GM21825 (cell line): ENCODE results near the gene IL2RA.

Experiments
- ATAC-seq: cut with Tn5 transposase; IDR thresholded peaks from one replicate; pipeline ENCODE4 v1.9.1; 2021; ENCODE audit warnings: mild to moderate bottlenecking, moderate library complexity; ENCODE audit not compliant: unreplicated experiment

The IL2RA gene

DNA sequence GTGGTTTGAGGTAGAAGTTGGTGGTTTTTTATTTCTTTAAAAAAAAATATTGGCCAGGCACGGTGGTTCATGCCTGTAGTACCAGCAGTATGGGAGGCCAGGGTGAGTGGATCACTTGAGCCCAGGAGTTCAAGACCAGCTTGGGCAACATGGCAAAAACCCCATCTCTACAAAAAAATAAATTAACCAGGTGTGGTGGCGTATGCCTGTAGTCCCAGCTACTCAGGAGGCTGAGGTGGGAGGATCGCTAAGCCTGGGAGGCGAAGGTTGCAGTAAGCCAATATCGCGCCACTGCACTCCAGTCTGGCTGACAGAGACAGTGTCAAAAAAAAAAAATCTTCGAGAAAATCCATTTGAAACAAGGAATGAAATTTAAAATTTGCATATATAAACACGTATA, 1.1 kb downstream of the IL2RA start:
- ATAC-seq, result no peak

- ATAC-seq, result no peak
Measured at GRCh38 chr10:6059506-6059905, 2.7 kb downstream of the IL2RA start.

- no peak for ATAC-seq
Measured at GRCh38 chr10:6058682-6059475, 3.3 kb downstream of the IL2RA start.

- ATAC-seq, result no peak
Measured at GRCh38 chr10:6056411-6057135, 5.6 kb downstream of the IL2RA start.

DNA sequence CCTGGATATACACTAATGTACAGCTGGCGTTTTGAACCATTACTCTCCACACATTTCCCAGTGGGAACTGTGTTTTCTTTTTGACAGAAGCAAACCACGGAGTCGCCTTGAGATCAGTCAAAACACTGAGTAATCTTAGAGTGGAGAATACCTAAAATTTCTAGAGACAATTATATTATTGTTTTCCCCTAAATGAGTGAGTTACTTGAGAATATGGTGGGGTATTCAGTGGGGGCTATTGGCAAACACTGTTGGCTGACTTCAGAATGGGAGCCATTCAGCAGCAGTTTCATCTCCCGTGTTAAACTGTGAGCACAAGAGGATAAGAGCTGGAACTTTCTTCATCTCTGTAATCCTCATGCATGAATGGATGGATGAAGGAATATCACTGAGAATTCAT, 6.2 kb downstream of the IL2RA start:
- no peak for ATAC-seq

DNA sequence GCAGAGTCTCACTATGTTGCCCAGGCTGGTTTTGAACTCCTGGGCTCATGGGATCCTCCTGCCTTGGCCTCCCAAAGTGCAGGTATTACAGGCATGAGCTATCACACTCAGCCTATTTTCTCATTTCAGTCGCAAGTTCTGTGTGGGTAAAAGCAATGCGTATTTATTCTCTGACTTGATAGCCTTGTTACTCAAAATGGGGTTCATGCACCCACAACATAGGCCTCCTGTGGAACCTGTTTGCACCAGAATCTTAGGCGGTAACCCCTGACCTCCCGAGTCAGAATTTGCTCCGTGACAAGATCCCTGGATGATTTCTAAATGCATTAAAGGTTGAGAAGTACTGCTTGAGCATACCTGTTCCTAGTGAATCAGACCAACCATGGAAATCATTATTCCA, 7.3 kb downstream of the IL2RA start:
- no peak for ATAC-seq

DNA sequence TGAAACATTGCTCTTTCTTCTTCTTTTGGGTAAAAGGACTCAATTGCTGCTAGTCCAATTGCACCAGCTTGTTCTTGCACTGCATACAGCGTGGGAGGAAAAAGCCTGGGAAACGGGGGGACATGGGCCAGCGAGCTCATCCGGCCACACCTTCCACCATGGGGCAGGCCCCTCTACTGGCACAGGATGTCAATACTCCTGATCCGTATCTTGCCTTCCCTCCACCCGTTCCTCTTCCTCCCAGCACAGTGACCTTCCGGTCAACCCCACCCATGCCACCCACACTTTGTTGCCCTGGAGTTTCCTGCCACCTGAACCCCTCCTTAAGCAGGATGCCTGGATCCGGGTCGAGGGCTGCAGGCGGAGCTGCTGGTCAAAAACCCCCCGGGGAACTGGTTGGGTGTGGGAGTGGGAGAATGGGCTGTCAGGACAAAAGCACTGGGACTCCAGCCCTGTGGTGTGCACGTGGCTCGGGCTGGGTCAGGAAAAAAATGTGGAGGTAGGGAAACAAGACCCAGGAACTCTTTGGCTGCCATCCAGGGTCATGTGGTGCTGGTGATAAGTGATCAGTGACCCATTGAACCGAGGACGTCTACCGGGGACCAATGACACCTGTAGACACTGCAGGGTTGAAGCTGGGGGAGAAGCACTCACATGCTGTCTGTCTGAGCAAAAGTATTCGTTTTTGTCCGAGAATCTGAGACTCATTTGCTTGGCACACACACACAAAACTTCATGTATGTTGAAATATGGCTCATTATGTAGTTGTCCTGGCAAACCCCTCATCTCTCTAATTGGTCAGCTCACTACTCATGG, 8.1 kb downstream of the IL2RA start:
- no peak for ATAC-seq

DNA sequence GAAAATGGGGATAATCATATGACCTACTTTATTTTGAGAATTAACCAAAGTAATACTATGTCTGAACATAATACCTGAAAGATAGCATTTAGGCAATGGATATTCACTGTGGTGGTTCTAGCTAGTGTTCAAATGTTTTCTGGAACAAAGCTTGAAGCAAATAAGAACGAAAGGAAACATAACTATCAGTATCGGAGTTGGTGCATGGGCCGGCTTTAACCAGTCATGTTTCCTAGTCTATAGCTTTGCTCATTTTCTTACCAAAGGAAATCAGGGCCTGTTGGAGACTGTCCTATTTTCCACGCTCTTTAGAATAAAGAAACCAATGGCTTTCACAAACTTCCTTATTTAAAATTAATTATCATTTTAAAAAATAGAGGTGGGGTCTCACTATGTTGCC, 8.9 kb downstream of the IL2RA start:
- no peak for ATAC-seq

- peak; percentile 28 for ATAC-seq
Measured at GRCh38 chr10:6052247-6053221, 9.6 kb downstream of the IL2RA start.

DNA sequence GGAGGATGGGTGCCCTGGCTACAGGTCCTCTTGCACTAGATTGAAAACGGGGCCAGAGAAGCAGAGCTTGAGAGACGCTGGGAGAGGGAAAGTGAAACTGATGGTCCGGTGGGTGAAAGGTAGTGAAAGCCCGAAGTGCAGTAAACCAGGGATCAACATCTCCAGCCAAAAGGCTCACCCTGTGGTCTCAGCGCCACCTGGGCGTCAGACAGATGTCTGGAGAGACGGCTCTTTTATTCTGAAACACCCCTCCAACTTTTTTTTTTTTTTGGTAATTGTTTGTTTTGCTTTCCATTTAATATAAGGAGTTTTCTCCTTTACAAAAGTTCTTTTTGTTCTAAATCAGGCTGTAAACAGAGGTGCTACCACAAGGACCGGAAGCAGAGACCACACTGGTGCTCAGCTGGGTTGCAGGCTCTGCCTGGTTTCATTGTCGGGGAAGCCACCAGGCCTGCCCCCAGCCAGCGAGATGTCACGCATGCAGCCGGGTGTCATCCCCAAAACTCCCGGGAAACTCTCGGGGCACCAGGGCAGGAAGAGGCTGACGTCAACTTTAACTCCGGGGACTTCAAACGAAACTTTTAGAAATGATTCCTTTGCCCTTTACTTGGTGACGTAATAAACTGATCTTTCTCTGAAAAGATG, 11.2 kb downstream of the IL2RA start:
- ATAC-seq, result peak; percentile 66

DNA sequence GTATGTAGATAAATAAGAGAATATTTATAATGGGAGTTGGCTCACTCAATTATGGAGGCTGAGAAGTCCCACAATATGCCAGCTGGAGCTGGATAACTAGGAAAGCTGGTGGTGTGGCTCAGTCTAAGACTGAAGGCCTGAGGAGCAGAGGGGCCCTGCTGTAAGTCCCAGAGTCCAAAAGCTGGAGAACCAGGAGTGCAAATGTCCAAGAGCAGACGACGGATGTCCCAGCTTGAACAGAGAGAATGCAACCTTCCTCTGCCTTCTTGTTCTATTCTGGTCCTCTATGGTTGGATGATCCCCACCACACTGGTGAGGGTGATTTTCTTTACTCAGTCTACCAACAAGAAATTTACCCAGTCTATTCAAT, 13.2 kb downstream of the IL2RA start:
- ATAC-seq, result no peak

- no peak for ATAC-seq
Measured at GRCh38 chr10:6048281-6049030, 13.7 kb downstream of the IL2RA start.

GRCh38 chr10:6047847-6048246, 14.3 kb downstream of the IL2RA start:
- no peak for ATAC-seq

GRCh38 chr10:6046773-6047611, 15.2 kb downstream of the IL2RA start:
- no peak for ATAC-seq

DNA sequence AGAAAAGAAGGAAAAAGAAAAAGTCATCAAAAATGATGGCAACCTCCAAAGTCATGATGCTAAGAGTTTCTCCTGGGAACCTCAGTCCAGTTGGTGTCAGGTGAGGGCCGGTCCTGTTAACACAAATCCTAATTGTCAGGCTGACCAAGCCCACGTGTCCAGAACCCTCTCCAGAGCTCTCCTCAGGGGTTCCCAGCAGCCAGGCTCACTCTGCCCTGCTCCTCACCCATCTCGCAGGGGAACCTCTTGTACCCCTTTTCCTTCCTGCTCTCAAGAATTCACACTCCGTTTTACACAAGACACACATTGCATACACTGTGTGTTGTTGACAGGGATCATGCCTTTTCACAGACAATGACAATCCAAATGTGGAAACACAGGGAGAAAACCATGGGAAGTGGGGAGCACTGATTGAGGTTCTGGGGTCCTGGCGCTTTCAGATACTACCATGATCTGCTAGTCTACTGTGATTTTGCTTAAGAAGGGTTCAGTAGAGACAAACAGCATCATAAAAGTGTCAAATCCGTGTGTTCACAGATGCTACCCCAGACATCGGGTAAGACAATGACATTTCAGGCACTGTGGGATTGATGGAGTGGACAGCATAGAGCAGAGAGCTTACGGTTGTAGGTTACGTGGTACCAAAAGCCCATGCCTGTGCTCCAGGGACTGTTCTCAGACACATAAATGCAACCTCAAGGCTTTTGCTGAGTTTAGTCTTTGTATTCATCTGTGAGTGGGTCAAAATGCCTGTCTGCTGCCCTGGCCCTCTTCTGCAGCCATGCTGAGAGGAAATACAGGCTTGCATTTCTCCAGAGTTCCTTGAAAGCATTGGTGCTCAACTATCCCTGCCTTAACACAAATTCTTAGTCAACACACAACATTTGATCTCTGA, 16.0 kb downstream of the IL2RA start:
- no peak for ATAC-seq

GRCh38 chr10:6045314-6045848, 16.8 kb downstream of the IL2RA start:
- no peak for ATAC-seq

GRCh38 chr10:6044751-6045313, 17.3 kb downstream of the IL2RA start:
- ATAC-seq, result no peak
